HEK293T (cell line): ENCODE data around the gene TSPAN9.

Experiments
- CTCF ChIA-PET: fragments of 350-600 bp; formaldehyde crosslinking; extraction: SDS; loops from one replicate; lab custom pipeline; 2021; ENCODE audit warnings: antibody characterized with exemption, inconsistent platforms; lab: Yijun Ruan, JAX
- POLR2A ChIA-PET: fragments of 350-600 bp; formaldehyde crosslinking; extraction: SDS; loops from one replicate; lab custom pipeline; 2020; ENCODE audit warnings: antibody characterized with exemption, inconsistent platforms; lab: Yijun Ruan, JAX
- DNase-seq: peaks from one replicate; pipeline ENCODE4 v3.0.0; 2012; ENCODE audit warnings: mixed read lengths; ENCODE audit errors: extremely low spot score
- ARNT ChIP-seq: fragments of 450-650 bp; IDR thresholded peaks from 2 replicates; pipeline ENCODE4 v1.6.1; 2017; ENCODE audit warnings: mild to moderate bottlenecking
- BHLHE40 ChIP-seq: fragments of 450-650 bp; IDR thresholded peaks from 2 replicates; pipeline ENCODE4 v1.6.1; 2016; ENCODE audit warnings: mild to moderate bottlenecking, moderate library complexity, borderline replicate concordance
- CTBP1 ChIP-seq: fragments of 450-650 bp; IDR thresholded peaks from 2 replicates; pipeline ENCODE4 v1.6.1; 2016; ENCODE audit warnings: borderline replicate concordance
- ELF4 ChIP-seq: fragments of 450-650 bp; IDR thresholded peaks from 2 replicates; pipeline ENCODE4 v1.6.1; 2017; ENCODE audit warnings: antibody characterized with exemption
- FOXA1 ChIP-seq: fragments of 450-650 bp; IDR thresholded peaks from 2 replicates; pipeline ENCODE4 v1.6.1; 2016; ENCODE audit warnings: mild to moderate bottlenecking
- FOXK2 ChIP-seq: fragments of 450-650 bp; IDR thresholded peaks from 2 replicates; pipeline ENCODE4 v1.6.1; 2016; ENCODE audit warnings: mild to moderate bottlenecking
- FOXM1 ChIP-seq: fragments of 450-650 bp; IDR thresholded peaks from 2 replicates; pipeline ENCODE4 v1.6.1; 2017; ENCODE audit warnings: mild to moderate bottlenecking, borderline replicate concordance
- HDGF ChIP-seq: fragments of 450-650 bp; IDR thresholded peaks from 2 replicates; pipeline ENCODE4 v1.6.1; 2017; ENCODE audit warnings: antibody characterized with exemption, borderline replicate concordance
- L3MBTL2 ChIP-seq: fragments of 450-650 bp; conservative IDR thresholded peaks from 2 replicates; pipeline ENCODE4 v1.6.1; 2016; ENCODE audit warnings: mild to moderate bottlenecking
- LEF1 ChIP-seq: fragments of 450-650 bp; IDR thresholded peaks from 2 replicates; pipeline ENCODE4 v1.6.1; 2017; ENCODE audit warnings: mild to moderate bottlenecking, borderline replicate concordance
- NFRKB ChIP-seq: fragments of 450-650 bp; IDR thresholded peaks from 2 replicates; pipeline ENCODE4 v1.6.1; 2016; ENCODE audit warnings: mild to moderate bottlenecking, moderate library complexity
- PKNOX1 ChIP-seq: fragments of 450-650 bp; IDR thresholded peaks from 2 replicates; pipeline ENCODE4 v1.6.1; 2016
- SP1 ChIP-seq: fragments of 450-650 bp; IDR thresholded peaks from 2 replicates; pipeline ENCODE4 v1.6.1; 2017
- SUZ12 ChIP-seq: fragments of 450-650 bp; IDR thresholded peaks from 2 replicates; pipeline ENCODE4 v1.6.1; 2016; ENCODE audit warnings: mild to moderate bottlenecking
- TARDBP ChIP-seq: fragments of 450-650 bp; IDR thresholded peaks from 2 replicates; pipeline ENCODE4 v1.6.1; 2016
- ZNF384 ChIP-seq: fragments of 450-650 bp; IDR thresholded peaks from 2 replicates; pipeline ENCODE4 v1.6.1; 2016

Gene TSPAN9

GRCh38 chr12:3216726-3217682 lies 139.8 kb downstream of the TSPAN9 start:
- ChIA-PET POLR2A (no interaction called here), CTCF (interaction anchor here (2.2 kb wide), 1 partner anchor 58 kb away, joined by 16 read pairs; no protein-coding TSS in a partner anchor)
- TF ChIP-seq TARDBP, result no peak
- TF ChIP-seq BHLHE40, result no peak
- no peak for TF ChIP-seq ELF4
- no peak for TF ChIP-seq NFRKB
- TF ChIP-seq LEF1, result no peak
- DNase-seq, result no peak

GRCh38 chr12:3217683-3218079 lies 140.5 kb downstream of the TSPAN9 start:
- DNase-seq, result no peak
- no peak for TF ChIP-seq ZNF384
- TF ChIP-seq SUZ12, result no peak
- no peak for TF ChIP-seq LEF1
- no peak for TF ChIP-seq ELF4
- no peak for TF ChIP-seq ARNT
- TF ChIP-seq L3MBTL2, result no peak
- TF ChIP-seq CTBP1, result no peak
- no peak for TF ChIP-seq FOXA1
- no peak for TF ChIP-seq HDGF
- no peak for TF ChIP-seq NFRKB
- CTCF ChIA-PET, result interaction anchor here (1.1 to 2.2 kb wide), 3 partner anchors 16 to 96 kb away, joined by 3 to 16 read pairs (median 3); no protein-coding TSS in a partner anchor
- POLR2A ChIA-PET, result interaction anchor here (1.0 kb wide), 1 partner anchor 20 kb away, joined by 3 read pairs; no protein-coding TSS in a partner anchor

GRCh38 chr12:3218228-3219171 lies 141.3 kb downstream of the TSPAN9 start:
- ChIA-PET POLR2A (interaction anchor here (0.6 to 1.0 kb wide), 2 partner anchors 19 to 318 kb away, joined by 3 read pairs; no protein-coding TSS in a partner anchor), CTCF (interaction anchor here (0.5 to 2.2 kb wide), 7 partner anchors 10 to 217 kb away, joined by 3 to 16 read pairs (median 3); no protein-coding TSS in a partner anchor)
- DNase-seq, result peak; percentile 28
- TF ChIP-seq PKNOX1 (peak; percentile 55; the same call in 1 of the 2 replicates), NFRKB (no peak), CTBP1 (no peak), ZNF384 (no peak)

- ChIA-PET CTCF (interaction anchor here (0.5 to 2.2 kb wide), 3 partner anchors 17 to 319 kb away, joined by 3 to 16 read pairs (median 8); no protein-coding TSS in a partner anchor), POLR2A (no interaction called here)
Measured at GRCh38 chr12:3219233-3219632, 142.1 kb downstream of the TSPAN9 start.

GRCh38 chr12:3220382-3221321 lies 143.5 kb downstream of the TSPAN9 start:
- ChIA-PET POLR2A (no interaction called here), CTCF (interaction anchor here (0.6 to 1.2 kb wide), 2 partner anchors 10 to 14 kb away, joined by 3 to 5 read pairs; no protein-coding TSS in a partner anchor)
- no peak for DNase-seq
- TF ChIP-seq TARDBP, result no peak
- no peak for TF ChIP-seq FOXM1
- TF ChIP-seq PKNOX1, result no peak
- no peak for TF ChIP-seq SUZ12
- TF ChIP-seq L3MBTL2, result no peak
- TF ChIP-seq LEF1, result no peak
- no peak for TF ChIP-seq NFRKB
- TF ChIP-seq FOXA1, result no peak
- TF ChIP-seq ZNF384, result no peak
- no peak for TF ChIP-seq BHLHE40
- TF ChIP-seq SP1, result no peak
- no peak for TF ChIP-seq FOXK2
- no peak for TF ChIP-seq ARNT
- no peak for TF ChIP-seq HDGF
- TF ChIP-seq ELF4, result no peak
- TF ChIP-seq CTBP1, result no peak

More at GRCh38 chr12:3219233-3219632, 142.1 kb downstream of the TSPAN9 start:
- TF ChIP-seq LEF1 (no peak), FOXM1 (no peak), L3MBTL2 (no peak)
- DNase-seq, result no peak
